GM18520 (cell line): ENCODE data around the gene MKNK1.

Experiments used
- ATAC-seq: cut with Tn5 transposase; IDR thresholded peaks from one replicate; pipeline ENCODE4 v1.9.1; 2021; ENCODE audit not compliant: unreplicated experiment

MKNK1 gene

DNA sequence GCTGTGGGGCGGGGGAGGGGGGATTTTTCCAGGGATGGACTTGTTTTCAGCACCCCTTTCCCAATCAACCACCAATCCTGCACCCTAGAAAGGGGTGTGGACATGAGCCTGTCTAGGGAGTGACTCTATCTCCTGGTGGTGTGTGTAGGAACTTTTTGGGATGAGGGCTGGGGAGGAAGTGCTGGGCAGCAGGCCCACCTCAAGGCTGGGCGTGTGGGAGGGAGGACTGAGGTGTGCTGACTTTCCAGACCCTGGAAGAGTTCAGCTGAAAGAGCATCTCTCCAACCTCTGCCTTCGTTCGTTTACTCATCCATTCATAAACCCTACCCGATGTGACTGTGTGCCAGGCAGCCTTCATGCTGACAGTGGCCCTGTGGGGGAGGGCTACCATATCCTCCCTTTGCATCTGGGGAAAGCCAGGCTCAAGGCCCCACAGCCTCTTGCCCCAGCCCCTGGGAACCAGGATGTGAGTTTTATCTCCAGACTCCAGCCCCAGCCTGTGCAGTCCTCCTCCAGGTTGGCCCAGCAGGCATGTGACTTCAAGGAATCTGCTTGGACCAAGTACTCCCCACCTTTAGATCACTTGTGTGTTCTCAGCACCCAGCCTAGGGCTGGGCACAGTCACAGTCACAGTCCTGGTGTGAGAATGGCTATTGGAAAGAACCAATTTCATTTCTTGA is 59.4 kb downstream of the MKNK1 start:
- no peak for ATAC-seq

DNA sequence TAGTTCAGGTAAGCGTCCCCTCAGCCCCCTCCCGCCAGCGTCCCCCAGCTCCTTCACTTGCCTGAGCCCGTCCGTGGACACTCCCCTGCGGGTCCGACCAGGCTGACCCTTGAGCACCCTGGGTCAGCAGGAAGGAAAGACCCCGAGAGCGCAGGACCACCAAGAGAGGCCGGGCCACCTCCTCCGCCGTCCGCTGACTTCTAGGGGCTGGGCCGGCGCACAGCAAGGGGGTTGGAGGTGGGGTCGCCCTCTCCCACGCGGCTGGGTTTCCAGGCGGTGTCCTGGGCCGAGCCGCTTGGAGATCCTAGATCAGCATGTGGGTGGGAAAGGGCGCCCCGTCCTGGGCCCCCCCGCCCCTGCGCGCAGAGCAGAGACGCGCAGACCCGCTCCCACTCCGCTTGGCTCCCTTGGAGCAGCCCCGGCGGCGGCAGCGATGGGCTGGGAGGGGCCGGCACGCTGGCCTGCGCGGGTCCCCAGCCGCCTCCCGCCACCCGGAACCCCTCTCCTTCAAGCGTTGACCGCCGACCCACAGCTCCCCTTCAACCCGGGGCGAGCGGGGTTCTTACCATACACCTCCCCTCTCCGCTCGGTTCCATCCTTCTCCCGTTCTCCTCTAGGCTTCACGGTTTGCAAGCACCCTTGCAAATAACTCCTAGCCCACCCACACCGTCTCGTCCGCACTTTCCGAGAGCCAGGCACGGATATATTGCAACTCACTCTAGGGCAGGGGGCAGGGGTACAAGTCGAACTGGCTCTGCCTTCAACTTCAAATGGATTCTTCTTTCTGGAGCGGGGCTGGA is 60.1 kb downstream of the MKNK1 start:
- ATAC-seq, result no peak

DNA sequence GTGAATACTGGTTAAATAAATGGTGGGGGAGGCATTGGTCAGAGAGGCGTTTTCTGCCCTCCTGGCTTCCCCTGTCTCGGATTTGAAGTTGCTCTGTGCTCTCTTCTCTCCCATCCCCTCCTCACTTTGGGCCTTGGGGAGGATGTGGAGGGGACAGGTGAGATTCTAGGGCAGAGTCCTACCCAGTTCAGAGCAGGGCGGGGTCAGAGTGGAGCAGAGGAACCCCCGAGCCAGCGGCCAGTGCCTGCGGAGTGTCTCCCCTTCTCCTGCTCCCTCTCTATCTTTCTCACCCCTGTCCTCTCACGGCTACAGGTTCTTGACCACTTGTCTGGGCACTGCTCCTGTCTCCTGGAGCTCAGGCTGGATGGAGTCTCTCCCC is 60.7 kb downstream of the MKNK1 start:
- ATAC-seq, result no peak

DNA sequence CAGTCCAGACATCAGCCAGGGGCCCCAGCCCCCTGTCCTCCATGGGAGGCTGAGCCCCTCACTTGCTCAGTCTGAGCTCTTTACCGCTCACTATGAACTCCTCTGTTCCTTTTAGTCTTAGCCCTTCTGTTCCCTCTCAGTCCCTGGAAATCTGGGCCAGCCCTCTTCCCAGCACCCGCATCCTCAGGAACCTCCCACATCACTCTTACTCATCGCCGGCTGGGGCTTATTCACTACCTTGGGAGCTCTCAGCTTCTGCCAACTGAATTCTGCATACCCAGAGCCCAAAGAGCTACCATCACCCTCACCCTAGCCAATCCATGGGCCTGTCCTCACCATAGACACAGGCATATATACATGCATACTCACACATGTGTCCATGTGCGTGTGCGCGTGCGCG is 64.1 kb downstream of the MKNK1 start:
- ATAC-seq, result no peak

DNA sequence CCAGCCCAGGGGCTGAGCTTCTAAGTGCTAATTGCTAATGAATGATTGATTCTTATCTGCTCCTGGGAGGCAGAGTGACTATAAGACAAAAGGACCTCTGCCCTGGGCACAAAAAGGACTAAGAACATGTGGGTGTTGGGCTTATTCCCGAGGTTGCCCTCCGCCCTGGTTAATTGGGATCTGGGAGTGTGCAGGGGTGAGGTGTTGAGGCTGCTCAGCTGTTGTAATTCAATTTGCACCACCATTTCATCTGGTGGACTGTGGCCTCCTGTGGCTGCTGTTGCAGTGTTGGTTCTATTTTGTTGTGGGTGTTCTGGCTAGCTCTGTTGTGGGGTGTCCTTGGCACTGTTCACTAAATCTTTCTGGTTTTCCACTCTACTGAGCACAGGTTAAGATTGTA is 65.9 kb downstream of the MKNK1 start:
- ATAC-seq, result no peak

DNA sequence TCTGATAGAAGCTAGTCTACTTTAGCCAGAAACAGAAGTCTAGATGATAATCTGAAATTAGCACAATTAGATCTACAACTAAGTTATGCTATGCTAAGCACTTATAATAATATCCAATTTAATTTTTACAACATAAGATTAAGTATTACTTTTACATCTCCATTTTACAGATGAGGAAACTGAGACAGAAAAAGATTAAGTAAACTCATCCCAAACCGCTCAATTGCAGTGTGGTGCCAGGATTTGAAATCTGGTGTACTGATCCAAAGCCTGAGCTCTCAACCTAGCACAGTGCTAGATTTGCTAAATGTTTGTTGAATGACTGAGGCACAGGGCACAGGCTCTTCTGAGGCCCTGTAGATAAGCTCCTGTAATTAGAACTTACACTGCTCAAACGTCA is 66.4 kb downstream of the MKNK1 start:
- ATAC-seq, result no peak

DNA sequence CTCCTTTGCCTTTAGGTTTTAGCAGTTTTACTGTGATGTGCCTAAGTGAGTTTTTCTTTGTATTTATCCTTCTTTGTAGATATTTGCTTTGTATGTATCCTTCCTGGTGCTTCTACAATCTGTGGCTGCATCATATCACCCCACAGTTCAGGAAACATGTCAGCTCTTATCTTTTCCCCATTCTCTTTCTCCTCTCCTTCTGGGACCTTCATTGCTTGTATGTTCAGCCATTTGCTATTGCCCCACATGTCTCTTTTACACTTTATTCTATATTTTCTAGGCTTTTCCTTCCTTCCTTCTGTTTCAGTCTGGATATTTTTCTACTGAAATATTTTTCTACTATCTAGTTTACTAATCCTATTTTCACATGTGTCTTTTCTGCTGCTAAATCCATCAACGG is 67.5 kb downstream of the MKNK1 start:
- no peak for ATAC-seq

DNA sequence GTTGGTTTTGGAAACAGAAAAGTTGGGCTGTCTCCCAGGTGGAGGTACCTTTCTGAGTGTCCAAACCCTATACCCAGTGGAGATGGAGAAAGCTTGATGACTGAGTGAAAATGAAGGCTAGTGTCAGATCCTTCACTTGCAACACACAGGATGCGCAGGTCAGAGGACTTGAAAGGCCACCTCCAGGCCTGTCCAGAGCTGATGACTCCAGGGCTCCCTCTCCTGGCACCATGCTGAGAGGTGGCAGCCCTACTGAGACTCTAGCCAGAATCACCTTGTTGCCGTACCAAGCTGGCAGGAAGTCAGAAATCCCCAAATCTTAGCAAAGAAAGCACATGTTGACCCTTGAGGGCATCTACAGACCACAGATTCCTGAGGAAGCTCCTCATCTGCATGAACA is 69.0 kb downstream of the MKNK1 start:
- ATAC-seq, result no peak

DNA sequence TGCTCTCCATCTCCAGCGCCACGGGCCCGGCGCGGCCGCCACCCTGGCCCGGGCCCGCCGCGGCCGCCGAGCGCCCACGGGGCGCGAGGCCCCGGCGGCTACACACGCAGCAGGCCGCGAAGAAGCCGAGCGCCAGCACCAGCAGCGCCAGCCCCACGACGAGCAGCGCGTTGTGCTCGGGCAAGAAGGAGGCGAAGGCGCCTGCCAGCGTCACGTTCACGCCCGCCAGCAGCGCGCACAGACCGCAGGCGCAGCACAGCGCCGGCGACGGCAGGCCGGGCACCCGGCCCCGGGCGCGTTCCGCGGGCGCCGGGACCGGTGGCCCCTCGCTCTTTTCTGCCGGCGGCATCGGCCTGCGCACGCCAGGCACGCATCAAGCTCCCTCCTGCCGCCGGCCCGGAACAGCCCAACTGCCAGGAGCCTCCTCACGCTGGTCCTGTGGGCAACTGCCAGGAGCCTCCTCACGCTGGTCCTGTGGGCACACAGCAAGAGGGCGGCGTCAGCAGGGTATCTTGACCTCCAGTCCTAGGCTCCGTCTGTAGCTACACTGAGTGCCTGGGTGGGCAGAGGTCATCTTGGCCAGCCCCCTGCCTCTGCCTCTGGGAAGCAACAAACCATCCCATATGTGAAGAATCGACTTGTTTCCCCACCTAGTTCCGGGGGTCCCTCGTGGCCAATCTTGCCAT is 70.7 kb downstream of the MKNK1 start:
- no peak for ATAC-seq

DNA sequence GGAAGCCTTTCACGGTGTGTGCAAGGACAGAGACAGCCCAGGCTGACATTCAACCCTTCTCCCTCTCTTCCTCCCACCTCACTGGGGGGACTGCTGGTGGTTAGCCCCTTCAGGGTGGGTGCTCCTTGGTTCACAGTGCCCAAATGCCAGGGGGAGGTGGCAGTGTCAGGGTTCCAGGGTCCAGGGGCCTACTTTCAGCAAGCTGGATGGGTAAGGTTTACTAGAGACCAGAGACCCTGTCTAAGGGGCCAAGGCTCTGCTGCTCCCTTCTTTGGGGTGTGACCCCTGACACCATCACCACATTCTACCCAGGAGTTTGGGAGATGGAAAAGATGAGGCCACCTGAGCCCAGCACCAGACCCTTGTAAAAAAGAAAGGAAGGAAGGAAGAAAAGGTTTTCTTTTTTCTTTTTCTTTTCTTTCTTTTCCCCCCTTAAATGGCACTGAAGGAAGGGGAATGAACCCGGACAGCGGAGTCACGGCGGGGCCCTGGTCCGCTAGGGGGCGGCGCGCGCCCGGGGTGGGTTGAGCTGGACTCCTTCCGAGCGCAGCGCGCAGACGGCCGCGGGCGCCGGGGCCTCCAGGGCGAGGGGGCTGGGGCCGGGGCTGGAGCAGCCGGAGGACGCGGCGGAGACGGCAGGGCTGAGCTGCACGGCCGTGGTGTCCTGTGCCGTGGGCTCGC is 71.4 kb downstream of the MKNK1 start:
- ATAC-seq, result no peak

DNA sequence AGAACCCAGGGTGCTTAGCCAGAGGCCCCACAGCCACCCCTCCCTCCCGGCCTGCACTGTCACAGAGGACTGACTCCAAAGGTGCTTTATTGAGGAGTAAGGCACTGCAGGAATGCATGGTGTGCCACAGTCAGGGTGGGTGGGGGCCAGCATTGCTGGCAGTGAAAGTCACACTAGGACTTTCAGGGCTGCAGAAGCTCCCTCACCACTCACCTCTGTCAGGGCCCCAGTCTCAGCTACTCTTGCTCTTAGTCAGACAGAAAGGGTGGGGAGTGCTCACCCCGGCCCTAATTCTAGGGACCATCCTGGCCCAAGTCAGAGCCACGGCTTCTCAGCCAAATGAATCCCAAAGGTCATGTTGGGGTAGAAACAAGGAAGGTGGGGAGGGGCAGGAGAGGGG is 72.0 kb downstream of the MKNK1 start:
- ATAC-seq, result no peak

DNA sequence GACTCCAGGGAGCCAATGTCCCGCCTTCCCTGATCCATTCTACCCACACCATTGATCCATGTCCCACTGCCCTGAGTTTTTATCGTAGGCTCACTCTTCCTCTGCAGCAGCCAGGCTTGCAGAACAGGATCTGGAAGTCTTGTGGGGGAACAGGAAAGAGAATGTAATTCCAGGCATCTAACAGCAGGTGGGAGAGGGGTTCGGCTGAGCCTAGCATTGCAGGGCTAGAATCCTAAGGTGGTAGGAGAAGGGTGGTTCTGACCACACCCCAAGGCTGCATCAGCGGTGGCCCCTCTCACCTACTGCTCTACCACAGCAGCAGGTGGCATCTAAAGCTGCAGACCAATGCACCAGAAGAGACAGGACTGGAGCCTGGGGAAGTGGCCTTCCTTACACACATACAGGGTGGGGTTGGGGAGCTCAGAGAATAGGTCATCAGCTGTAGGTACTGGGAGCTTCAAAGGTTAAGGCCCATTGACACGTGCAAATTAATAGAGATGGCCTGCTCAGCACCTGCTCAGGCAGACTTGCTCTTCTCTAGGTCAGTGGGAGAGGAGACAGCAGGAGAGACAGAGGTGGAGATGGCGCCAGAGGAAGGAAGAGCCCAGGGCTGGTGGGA is 73.2 kb downstream of the MKNK1 start:
- no peak for ATAC-seq

DNA sequence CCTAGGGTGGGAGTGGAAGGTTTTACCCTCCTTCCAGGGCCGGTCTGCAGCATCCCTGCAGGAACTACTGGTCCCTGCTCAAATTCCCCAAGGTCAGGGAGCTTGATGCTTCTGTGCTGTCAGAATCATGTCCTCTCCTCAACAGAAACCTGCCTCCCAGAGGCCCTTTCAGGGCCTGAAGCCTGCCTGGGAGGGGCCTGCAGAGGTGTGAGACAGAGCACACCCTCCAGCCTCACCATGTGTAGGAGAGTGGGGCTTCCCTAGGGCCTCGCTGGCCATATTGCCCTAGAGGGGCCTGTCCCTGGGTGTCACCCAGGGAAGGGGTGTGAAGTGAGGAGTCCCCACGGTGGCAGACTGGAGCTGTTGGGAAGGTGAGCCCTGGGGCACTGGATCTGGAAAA is 73.8 kb downstream of the MKNK1 start:
- ATAC-seq, result no peak

DNA sequence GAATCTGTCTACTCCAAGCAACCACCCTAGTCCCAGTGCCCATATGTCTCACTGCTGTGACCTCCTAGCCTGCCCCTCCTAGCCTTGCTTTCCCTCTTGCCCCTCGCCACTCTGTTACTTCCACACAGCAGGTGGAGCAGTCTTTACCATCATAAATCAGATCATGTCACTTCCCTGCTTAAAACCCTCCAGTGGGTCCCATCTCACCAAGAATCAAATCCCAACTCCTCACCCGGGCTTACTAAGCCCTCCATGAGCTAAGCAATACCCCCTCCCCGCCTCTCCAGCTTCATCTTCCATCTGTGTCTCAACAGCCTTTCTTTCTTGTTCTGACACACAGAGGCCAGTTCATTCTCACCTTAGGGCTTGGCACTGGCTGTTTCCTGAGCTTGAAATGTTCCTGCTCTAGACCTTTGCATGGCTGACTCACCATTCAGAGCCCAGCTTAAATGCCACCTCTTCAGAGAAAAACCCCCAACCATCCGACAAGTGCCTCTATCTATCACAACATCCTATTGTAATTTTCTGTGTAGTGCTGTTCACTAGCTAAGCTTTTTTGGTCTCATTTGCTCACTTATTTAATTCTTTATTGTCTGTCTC is 74.9 kb downstream of the MKNK1 start:
- no peak for ATAC-seq

DNA sequence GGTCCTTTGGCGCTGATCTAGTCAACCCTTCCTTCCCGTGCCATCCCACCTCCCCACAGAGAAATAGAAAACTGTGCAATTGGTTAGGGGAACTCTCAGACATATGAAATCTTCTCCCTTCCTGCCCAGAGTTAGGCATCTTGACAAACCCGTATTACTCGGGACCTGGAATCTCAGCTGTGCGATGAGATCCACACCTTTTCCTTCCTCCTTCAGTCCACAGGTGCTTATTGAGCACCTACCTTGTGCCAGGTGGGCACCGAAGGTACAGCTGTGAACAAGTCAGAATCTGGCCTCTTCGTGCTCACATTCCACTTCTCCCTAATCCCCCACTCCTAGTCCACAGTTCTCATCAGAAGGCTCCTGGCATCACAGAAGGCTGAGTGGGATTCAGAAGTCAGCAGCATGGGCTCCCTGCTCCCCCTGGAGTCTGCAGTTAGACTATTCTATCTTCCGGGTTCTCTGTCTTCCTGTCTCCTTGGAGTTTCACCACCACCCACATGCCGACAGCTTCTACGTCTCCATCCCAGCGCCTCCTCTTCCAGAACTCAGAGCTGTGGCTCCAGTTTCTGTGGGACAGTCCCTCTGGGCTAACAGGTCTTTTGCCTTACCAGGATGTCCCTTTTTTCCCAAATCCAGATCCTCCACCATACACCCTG is 75.6 kb downstream of the MKNK1 start:
- ATAC-seq, result no peak

DNA sequence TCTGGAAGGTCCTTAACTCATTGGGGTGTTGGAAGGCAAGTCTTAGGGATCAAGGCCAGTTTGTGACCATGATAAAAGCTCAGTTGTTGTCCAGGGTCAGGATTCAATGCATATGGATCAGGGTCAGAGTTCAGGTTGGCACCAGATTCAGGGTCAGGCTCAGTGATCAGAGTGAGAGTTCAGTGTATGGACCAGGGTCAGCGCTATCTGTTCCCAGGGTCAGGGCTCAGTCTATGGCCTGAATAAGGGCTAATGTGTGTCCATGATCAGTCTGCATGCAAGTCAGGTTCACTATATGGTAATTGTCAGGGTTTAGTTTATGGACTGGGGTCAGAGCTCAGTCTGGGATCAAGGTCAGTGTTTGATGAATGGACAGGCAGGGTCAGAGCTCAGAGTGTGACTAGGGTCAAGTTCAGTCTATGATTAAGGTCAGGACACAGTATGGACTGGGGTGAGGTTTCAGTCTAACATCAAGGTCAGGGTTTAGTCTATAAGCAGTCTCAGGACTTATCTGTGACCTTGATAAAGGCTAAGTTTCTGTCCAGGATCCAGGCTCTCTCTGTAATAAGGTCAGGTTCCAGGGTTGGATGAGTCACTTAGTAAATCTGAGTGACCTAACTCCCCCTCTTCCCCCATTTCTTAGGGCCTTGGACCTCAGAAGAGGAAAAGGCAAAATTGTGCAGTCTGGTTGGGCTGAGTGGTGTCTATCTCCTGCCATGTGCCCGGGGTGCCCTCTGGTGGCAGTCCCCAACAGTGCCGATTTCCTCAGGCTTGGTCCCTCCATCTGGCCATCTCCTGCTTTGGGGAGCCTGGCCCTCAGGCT is 76.4 kb downstream of the MKNK1 start:
- no peak for ATAC-seq

DNA sequence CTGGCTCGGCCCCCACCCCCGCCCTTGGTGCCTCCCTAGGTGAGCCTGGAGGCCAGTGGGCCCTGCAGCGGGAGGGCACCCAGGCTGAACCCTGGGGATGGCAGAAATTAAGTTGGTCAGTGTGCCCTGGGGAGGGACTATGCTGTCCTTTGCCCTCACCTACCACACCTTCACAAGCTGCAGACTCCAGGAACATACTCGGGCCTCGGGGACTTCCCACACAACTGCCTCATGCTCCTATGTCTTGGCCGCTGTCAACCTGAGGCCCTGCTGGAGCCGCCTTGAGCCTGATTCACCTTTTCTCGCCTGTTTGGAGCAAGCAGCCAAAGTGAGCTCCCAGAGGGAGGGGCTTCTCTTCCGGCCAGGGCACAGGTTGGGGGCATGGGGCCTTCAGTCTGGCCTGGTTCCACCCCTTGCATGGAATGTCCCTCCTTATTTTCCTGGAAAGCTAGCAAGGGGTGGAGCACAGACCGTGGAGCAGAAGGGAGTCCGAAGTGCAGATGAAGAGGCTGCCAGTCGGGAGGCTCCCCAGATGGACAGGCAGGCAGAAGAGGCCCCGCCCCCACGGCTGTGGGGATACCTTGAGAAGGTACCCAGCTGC is 77.3 kb downstream of the MKNK1 start:
- no peak for ATAC-seq

DNA sequence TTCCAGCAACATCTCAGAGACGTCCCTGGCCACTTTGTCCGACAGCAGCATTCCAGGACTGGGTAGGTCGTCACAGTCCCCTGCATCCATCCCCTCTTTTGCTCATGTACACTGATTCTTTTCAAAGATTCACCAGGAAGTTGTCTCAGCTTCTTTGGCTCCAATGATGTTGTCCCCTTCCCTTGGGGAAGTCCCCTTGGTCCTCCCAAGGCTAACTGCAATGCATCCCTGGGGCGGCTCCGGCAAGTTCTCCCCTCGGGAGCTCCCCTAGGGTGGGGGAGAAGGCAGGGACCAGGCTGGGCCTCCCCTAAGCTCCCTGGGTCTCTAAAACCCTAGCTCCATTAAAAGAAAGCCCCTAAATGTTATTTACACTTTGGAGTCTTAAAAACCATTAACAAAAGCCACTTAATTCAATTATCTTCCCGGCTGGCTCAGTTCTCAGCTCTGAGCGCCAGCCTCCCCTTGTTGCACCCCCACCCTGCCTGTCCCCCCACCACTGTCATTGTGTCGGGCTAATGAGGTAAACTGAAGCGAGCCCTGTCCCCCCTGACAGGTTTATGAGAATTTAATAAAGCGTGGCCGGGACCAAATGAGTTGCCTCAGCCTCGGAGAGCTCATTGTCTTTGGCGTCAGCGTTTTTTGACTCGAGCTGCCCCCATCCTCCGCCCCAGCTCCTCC is 77.9 kb downstream of the MKNK1 start:
- ATAC-seq, result no peak
